IMR-90 (cell line): ENCODE results near the gene FAHD1. TPM values are rescaled to one million over a fixed set of nuclear protein-coding genes. Genes with fewer than 3 reads are reported as not detected.

Experiments
- ATAC-seq: fragments of 200-7000 bp; cut with Tn5 transposase; 2 replicates; pipeline ENCODE4 v1.9.1; 2020; ENCODE audit warnings: low read depth, mild to moderate bottlenecking, moderate library complexity
- BruUV-seq: library from RNA; stranded (reverse); fragments of 400-500 nt; replicated peaks from 2 replicates; lab custom pipeline; 2021; lab: Mats Ljungman, UMichigan
- CTCF ChIA-PET: fragments of 300-600 bp; formaldehyde crosslinking; extraction: SDS; loops from one replicate; lab custom pipeline; 2021; ENCODE audit warnings: antibody characterized with exemption; lab: Yijun Ruan, JAX
- POLR2A ChIA-PET: fragments of 300-600 bp; sonication (Branson Sonifier 250); formaldehyde crosslinking; loops from one replicate; lab custom pipeline; 2022; ENCODE audit warnings: antibody characterized with exemption; ENCODE audit not compliant: unreplicated experiment; lab: Charles Lee
- DNase-seq: peaks from one replicate; pipeline ENCODE4 v3.0.0; 2013
- H2AFZ ChIP-seq: replicated peaks from 2 replicates; pipeline ENCODE3; 2013; ENCODE audit warnings: low read length, mild to moderate bottlenecking; ENCODE audit not compliant: poor library complexity
- H2AK5ac ChIP-seq: 2 replicates; pipeline ENCODE4 v1.6.1; 2013; ENCODE audit warnings: low read depth, low read length, inconsistent platforms
- H2AK9ac ChIP-seq: replicated peaks from 2 replicates; pipeline ENCODE3; 2013; ENCODE audit warnings: mild to moderate bottlenecking, low read depth, low read length, moderate library complexity; ENCODE audit not compliant: poor library complexity
- H2BK120ac ChIP-seq: 2 replicates; pipeline ENCODE4 v1.6.1; 2013; ENCODE audit warnings: low read depth, low read length, inconsistent platforms
- H2BK15ac ChIP-seq: 3 replicates; pipeline ENCODE4 v1.6.1; 2013; ENCODE audit warnings: low read depth, low read length, inconsistent platforms
- H2BK20ac ChIP-seq: 2 replicates; pipeline ENCODE4 v1.6.1; 2013; ENCODE audit warnings: low read depth, mild to moderate bottlenecking, inconsistent platforms, low read length, moderate library complexity
- H2BK5ac ChIP-seq: 2 replicates; pipeline ENCODE4 v1.6.1; 2013; ENCODE audit warnings: mild to moderate bottlenecking, low read depth, low read length, inconsistent platforms; ENCODE audit not compliant: poor library complexity, severe bottlenecking
- H3K14ac ChIP-seq: replicated peaks from 2 replicates; pipeline ENCODE4 v1.6.1; 2013; ENCODE audit warnings: low read depth, low read length, inconsistent platforms
- H3K18ac ChIP-seq: 2 replicates; pipeline ENCODE4 v1.6.1; 2013; ENCODE audit warnings: low read depth, low read length, control low read depth
- H3K23ac ChIP-seq: 2 replicates; pipeline ENCODE4 v1.6.1; 2013; ENCODE audit warnings: low read depth, low read length, inconsistent platforms
- H3K27ac ChIP-seq: 2 replicates; pipeline ENCODE4 v1.5.1; 2013; ENCODE audit warnings: mild to moderate bottlenecking, control low read depth, low read length; ENCODE audit not compliant: insufficient read depth
- H3K27me3 ChIP-seq: 2 replicates; pipeline ENCODE4 v1.6.1; 2013; ENCODE audit warnings: low read length; ENCODE audit not compliant: control insufficient read depth, insufficient read depth
- H3K36me3 ChIP-seq: 2 replicates; pipeline ENCODE4 v1.6.1; 2013; ENCODE audit warnings: low read length, mixed read lengths; ENCODE audit not compliant: control insufficient read depth, insufficient read depth
- H3K4ac ChIP-seq: 2 replicates; pipeline ENCODE4 v1.6.1; 2013; ENCODE audit warnings: low read depth, low read length, inconsistent platforms
- H3K4me1 ChIP-seq: 2 replicates; pipeline ENCODE4 v1.6.1; 2013; ENCODE audit warnings: low read length, mixed read lengths; ENCODE audit not compliant: control insufficient read depth, insufficient read depth
- H3K4me2 ChIP-seq: 2 replicates; pipeline ENCODE4 v1.6.1; 2013; ENCODE audit warnings: low read depth, mild to moderate bottlenecking, control low read depth, low read length, moderate library complexity
- H3K4me3 ChIP-seq: 2 replicates; pipeline ENCODE4 v1.5.1; 2013; ENCODE audit warnings: low read depth, mild to moderate bottlenecking, control low read depth, low read length, moderate library complexity; ENCODE audit not compliant: insufficient read depth
- H3K56ac ChIP-seq: 2 replicates; pipeline ENCODE4 v1.6.1; 2013; ENCODE audit warnings: low read length, inconsistent platforms; ENCODE audit not compliant: insufficient read depth; ENCODE audit errors: extremely low read depth
- H3K79me1 ChIP-seq, 2 experiments: 2 replicates each; pipeline ENCODE4 v1.6.1; 2013; ENCODE audit warnings: low read length in 2 of 2, inconsistent platforms in 1 of 2, low read depth in 1 of 2
- H3K9ac ChIP-seq: 2 replicates; pipeline ENCODE4 v1.6.1; 2013; ENCODE audit warnings: low read depth, low read length, control low read depth
- H3K9me1 ChIP-seq: 2 replicates; pipeline ENCODE4 v1.6.1; 2013; ENCODE audit warnings: low read length, inconsistent platforms; ENCODE audit not compliant: insufficient read depth
- H3K9me3 ChIP-seq: 2 replicates; pipeline ENCODE4 v1.6.1; 2013; ENCODE audit warnings: low read length; ENCODE audit not compliant: control insufficient read depth, insufficient read depth
- H4K20me1 ChIP-seq: 2 replicates; pipeline ENCODE4 v1.6.1; 2013; ENCODE audit warnings: low read length, inconsistent platforms; ENCODE audit not compliant: insufficient read depth
- H4K5ac ChIP-seq: 2 replicates; pipeline ENCODE4 v1.6.1; 2013; ENCODE audit warnings: mild to moderate bottlenecking, low read depth, low read length, control low read depth
- H4K8ac ChIP-seq, 2 experiments: 2 replicates each; pipeline ENCODE4 v1.6.1; 2013; ENCODE audit warnings: low read depth in 2 of 2, low read length in 2 of 2, control low read depth in 1 of 2, inconsistent platforms in 1 of 2
- H4K91ac ChIP-seq: 2 replicates; pipeline ENCODE4 v1.6.1; 2013; ENCODE audit warnings: low read depth, low read length, inconsistent platforms; ENCODE audit not compliant: insufficient read depth
- BHLHE40 ChIP-seq: fragments of 150-350 bp; IDR thresholded peaks from 2 replicates; pipeline ENCODE4 v1.6.1; 2016; ENCODE audit warnings: mild to moderate bottlenecking, low read depth, low read length
- CEBPB ChIP-seq: IDR thresholded peaks from 2 replicates; pipeline ENCODE4 v1.6.1; 2012; ENCODE audit warnings: low read depth, low read length, improper control_type of control experiment
- MAFK ChIP-seq: IDR thresholded peaks from 2 replicates; pipeline ENCODE4 v1.6.1; 2012; ENCODE audit warnings: low read depth, low read length, improper control_type of control experiment
- MAZ ChIP-seq: IDR thresholded peaks from 2 replicates; pipeline ENCODE4 v1.6.1; 2012; ENCODE audit warnings: low read depth, mild to moderate bottlenecking, low read length, improper control_type of control experiment, moderate library complexity, borderline replicate concordance
- NFE2L2 ChIP-seq: fragments of 150-350 bp; IDR thresholded peaks from 2 replicates; pipeline ENCODE4 v1.6.1; 2016; ENCODE audit warnings: low read depth, mild to moderate bottlenecking, low read length
- RFX5 ChIP-seq: IDR thresholded peaks from 2 replicates; pipeline ENCODE4 v1.8.0; 2012; ENCODE audit warnings: low read depth, mild to moderate bottlenecking, low read length, moderate library complexity
- WGBS, 2 experiments: methylation state at CpG; one replicate each; pipeline versions ENCODE4 v1.1.5 to v1.1.7; 2013; ENCODE audit warnings: missing lambda C conversion rate in 2 of 2; ENCODE audit not compliant: insufficient read length in 1 of 2; ENCODE audit errors: extremely low coverage in 2 of 2; 5-methylcytosine and 5-hydroxymethylcytosine counted together
- dilution Hi-C: fragments of 300-500 bp; cut with HindIII; formaldehyde crosslinking; loops from one replicate; pipeline ENCODE4 v1.14.3; 2018; ENCODE audit warnings: low sequenced_read_pairs; ENCODE audit not compliant: unreplicated experiment
- in situ Hi-C: fragments of 300-500 bp; cut with MboI; formaldehyde crosslinking; loops from 3 replicates; pipeline ENCODE4 v1.14.3; 2019; ENCODE audit warnings: low sequenced_read_pairs, inconsistent platforms, mixed read lengths
- intact Hi-C: fragments of 100-400 bp; cut with micrococcal nuclease; formaldehyde crosslinking; loops from 2 replicates; pipeline ENCODE4 v1.10.0; 2022
- polyA plus RNA-seq, 3 experiments: library from polyadenylated mRNA; depleted of rRNA; stranded (reverse); fragments of >200 nt; gene quantifications; 2 replicates each; pipeline ENCODE4 v1.2.3, GENCODE V29; 2012; ENCODE audit warnings: low replicate concordance in 1 of 3
- total RNA-seq: library from RNA; depleted of rRNA; stranded (reverse); fragments of >200 nt; gene quantifications from 2 replicates; pipeline ENCODE4 v1.2.3, GENCODE V29; 2012

FAHD1 gene
- total and polyA plus RNA-seq, 2 of the 4 experiments (the other 2 are of a cell fraction): 65.3 to 85.9 TPM

GRCh38 chr16:1865902-1866690, 39.1 kb downstream of the FAHD1 start:
- Histone ChIP-seq H3K18ac (no peak overlapping the region), H4K20me1 (0 out of 2 replicates have a peak, but pooled peaks cover 4% of the 10 kb centered on the region), H4K91ac (no peak overlapping the region), H3K9me1 (no peaks in the 10 kb centered on the region), H4K5ac (no peak overlapping the region), H3K4ac (no peak overlapping the region), H2BK5ac (no peak overlapping the region), H2AK9ac (no peak overlapping the region), H4K8ac (no peak overlapping the region), H3K56ac (no peak overlapping the region), H3K27me3 (peaks cover 20% of the 10 kb centered on the region), H3K27ac (no peak overlapping the region), H3K4me1 (peaks cover 2% of the 10 kb centered on the region; the same call in 1 of the 2 replicates), H2AK5ac (no peak overlapping the region), H3K23ac (no peak overlapping the region), H2BK15ac (no peak overlapping the region), H3K4me2 (no peak overlapping the region), H3K14ac (no peak overlapping the region), H3K79me1 (no peaks in the 10 kb centered on the region), H3K9ac (no peak overlapping the region), H3K9me3 (no peaks in the 10 kb centered on the region), H2BK20ac (no peak overlapping the region), H2BK120ac (no peak overlapping the region), H3K4me3 (no peak overlapping the region), H2AFZ (no peak overlapping the region), H3K36me3 (no peaks in the 10 kb centered on the region)
- in situ Hi-C loops: no loop called here
- intact Hi-C loops: no loop called here
- ATAC-seq (no peak), DNase-seq (no peak)
- no CpG with 5 or more reads among the region's 6 CpGs for WGBS, 2 experiments
- BruUV-seq: no TSS peak
- POLR2A ChIA-PET: no interaction called here
- CTCF ChIA-PET: interaction anchor here (0.6 kb wide), 1 partner anchor 42 kb away, joined by 3 read pairs; no protein-coding TSS in a partner anchor
- dilution Hi-C loops: no loop called here
- TF ChIP-seq RFX5: no peak
- no peak for TF ChIP-seq NFE2L2
- TF ChIP-seq MAFK: no peak
- no peak for TF ChIP-seq CEBPB
- no peak for TF ChIP-seq MAZ
- no peak for TF ChIP-seq BHLHE40
